Peyer's patch (tissue), 4 donors: ENCODE data around the gene PFKFB3. TPM values are rescaled to one million over a fixed set of nuclear protein-coding genes. Genes with fewer than 3 reads are reported as not detected.

ENCODE experiments used
- DNase-seq, 3 donors: peaks; one replicate each; pipeline ENCODE4 v3.0.0-alpha.2; 2017 to 2019
- H3K27ac ChIP-seq, 4 donors: fragments of 200-600 bp; sonication (generic); one replicate each; pipeline ENCODE4 v1.5.1; 2016 to 2019
- H3K27me3 ChIP-seq, 2 donors: fragments of 200-600 bp; sonication (generic); one replicate each; pipeline ENCODE4 v1.5.1; 2019
- H3K36me3 ChIP-seq, 3 donors: fragments of 200-600 bp; sonication (generic); one replicate each; pipeline ENCODE4 v1.5.1; 2016 to 2019
- H3K4me1 ChIP-seq, 4 donors: fragments of 200-600 bp; sonication (generic); one replicate each; pipeline ENCODE4 v1.5.1; 2016 to 2019
- H3K4me3 ChIP-seq, 4 donors: fragments of 200-600 bp; sonication (generic); 1 replicate in 3 of 4; 2 replicates in 1 of 4; pipeline ENCODE4 v1.5.1; 2016 to 2019; ENCODE audit warnings: mild to moderate bottlenecking in 1 of 4
- H3K9me3 ChIP-seq, 4 donors: fragments of 200-600 bp; sonication (generic); one replicate each; pipeline ENCODE4 v1.5.1; 2016 to 2019; ENCODE audit warnings: mild to moderate bottlenecking in 1 of 4
- POLR2A ChIP-seq, 2 donors: fragments of 450-650 bp; IDR thresholded peaks; one replicate each; pipeline ENCODE4 v1.5.1; 2017; ENCODE audit warnings: antibody characterized with exemption in 2 of 2, mild to moderate bottlenecking in 2 of 2, moderate library complexity in 2 of 2
- total RNA-seq, 4 donors: library from RNA; depleted of rRNA; stranded (reverse); fragments of >200 nt; gene quantifications; one replicate each; pipeline ENCODE4 v1.1.0, GENCODE V29; 2016
- TF ChIP-seq, protein P1 (sequence below), 6 experiments: fragments of 450-650 bp in 4 of 6; fragments of 200-600 bp in 2 of 6; sonication (generic) in 1 of 6; IDR thresholded peaks; one replicate each; pipeline ENCODE4 v1.5.1; 2017 to 2019; ENCODE audit warnings: antibody characterized with exemption in 6 of 6, mild to moderate bottlenecking in 3 of 6, moderate library complexity in 1 of 6

PFKFB3 gene
- total RNA-seq, 4 donors from 2014 or later: 15.2 to 85.0 (median 36.6) TPM

DNA sequence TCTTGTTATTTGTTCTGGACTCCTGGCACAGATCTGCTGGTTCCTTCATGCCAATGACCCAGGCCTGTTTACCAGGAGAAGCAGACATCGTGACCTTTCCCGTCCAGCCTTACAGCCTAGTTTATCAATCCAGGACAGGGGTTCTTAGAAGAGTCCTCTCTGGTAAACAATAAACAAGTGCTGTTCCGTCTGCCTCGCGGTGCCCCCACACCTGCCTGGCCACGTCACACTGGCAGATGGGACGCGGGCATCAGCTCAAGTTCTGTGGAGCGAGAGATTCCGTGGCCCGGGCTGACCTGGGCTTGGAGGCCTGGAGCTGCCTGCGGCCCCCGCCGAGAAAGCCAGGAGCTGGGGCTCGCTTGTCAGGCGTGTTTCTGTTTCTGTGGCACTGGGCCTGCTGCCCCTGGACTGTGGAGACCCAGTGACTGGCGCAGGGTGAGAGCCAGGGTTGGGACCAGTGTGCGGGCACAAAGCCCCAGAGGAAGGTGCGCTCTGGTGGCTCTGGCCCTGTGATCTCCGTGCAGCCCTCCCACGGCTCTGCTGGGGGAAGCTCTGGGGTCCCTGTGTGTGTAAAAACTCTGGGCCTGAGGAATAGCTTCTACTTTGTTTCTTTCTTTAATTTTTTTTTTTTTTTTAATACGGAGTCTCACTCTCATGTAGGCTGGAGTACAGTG, 28.4 kb upstream of the PFKFB3 start:
- H3K4me3 ChIP-seq: no peak overlapping the region
- no peaks in the 10 kb centered on the region for H3K36me3 ChIP-seq
- H3K4me1 ChIP-seq: peaks cover 0 to 30% (median 6%) of the 10 kb centered on the region in 4 donors
- no peaks in the 10 kb centered on the region for H3K27me3 ChIP-seq
- TF ChIP-seq, protein P1, sequence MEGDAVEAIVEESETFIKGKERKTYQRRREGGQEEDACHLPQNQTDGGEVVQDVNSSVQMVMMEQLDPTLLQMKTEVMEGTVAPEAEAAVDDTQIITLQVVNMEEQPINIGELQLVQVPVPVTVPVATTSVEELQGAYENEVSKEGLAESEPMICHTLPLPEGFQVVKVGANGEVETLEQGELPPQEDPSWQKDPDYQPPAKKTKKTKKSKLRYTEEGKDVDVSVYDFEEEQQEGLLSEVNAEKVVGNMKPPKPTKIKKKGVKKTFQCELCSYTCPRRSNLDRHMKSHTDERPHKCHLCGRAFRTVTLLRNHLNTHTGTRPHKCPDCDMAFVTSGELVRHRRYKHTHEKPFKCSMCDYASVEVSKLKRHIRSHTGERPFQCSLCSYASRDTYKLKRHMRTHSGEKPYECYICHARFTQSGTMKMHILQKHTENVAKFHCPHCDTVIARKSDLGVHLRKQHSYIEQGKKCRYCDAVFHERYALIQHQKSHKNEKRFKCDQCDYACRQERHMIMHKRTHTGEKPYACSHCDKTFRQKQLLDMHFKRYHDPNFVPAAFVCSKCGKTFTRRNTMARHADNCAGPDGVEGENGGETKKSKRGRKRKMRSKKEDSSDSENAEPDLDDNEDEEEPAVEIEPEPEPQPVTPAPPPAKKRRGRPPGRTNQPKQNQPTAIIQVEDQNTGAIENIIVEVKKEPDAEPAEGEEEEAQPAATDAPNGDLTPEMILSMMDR (IDR thresholded peaks at IDR 0.05): no peak
- TF ChIP-seq POLR2A (IDR thresholded peaks at IDR 0.05): no peak
- no peaks in the 10 kb centered on the region for H3K9me3 ChIP-seq
- no peak for DNase-seq
- H3K27ac ChIP-seq: no peak overlapping the region

DNA sequence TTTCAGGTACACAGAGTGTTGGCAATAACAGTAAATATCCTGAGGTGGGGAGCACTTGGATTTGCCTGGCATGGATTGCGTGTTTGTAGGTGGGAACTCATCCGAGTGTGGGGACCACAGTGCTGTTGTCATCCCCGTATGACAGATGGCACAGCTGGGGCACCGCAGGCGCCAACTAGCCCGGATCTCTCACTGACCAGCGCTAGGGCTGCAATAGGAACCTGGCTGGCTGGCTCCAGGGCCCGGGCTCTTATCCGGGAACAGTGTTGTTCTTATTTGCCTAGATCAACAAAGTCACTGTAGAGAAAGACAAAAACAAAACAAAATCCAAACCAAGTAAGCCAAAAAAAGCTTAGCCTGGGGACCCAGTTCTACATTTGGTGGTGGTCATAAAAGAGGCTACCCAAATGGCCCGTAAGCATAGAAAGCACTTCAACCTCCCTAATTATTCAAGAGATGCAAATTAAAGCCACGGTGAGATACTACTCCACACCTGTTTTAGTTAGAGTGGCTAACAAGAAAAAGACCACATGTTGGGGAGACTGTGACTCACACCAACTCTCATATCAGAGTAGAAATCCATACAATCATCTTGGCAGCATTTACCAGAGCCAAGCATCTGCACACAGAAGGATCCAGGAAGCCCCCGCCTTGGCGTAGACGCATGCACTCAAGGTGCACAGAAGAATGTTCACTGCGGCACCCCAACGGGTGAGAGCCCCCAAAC, 27.2 kb upstream of the PFKFB3 start:
- Histone ChIP-seq H3K9me3 (no peaks in the 10 kb centered on the region), H3K36me3 (no peaks in the 10 kb centered on the region), H3K27me3 (no peaks in the 10 kb centered on the region), H3K27ac (no peak overlapping the region), H3K4me1 (peaks cover 0 to 25% (median 5%) of the 10 kb centered on the region in 4 donors), H3K4me3 (no peak overlapping the region)
- TF ChIP-seq, protein P1 (IDR thresholded peaks at IDR 0.05): no peak
- no peak for TF ChIP-seq POLR2A (IDR thresholded peaks at IDR 0.05)
- DNase-seq: no peak

DNA sequence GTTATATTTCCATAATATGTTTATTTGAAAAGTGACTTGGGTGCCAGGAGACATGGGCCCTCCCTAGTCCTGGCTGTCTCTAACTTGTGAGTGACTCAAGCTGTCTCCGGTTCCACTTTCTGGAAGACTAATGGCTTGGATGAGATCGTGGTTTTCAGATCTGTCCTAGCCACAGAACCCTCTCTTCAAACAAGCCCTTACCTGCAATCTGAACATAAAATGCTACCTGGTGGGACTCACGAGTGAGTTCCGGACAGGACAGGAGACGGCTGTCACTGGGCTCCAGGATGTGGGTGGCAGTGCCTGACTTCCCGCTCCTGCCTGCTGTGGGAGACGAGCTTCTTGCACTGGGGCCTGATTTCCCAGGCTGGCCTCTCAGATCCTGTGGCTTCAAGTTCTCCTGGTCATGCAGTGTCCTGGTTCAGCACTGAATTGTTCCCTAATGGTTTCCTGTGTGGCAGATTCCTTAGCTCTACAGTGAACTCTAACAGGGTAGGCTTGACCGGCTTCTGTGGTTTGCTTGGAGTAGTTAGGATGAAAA, 26.0 kb upstream of the PFKFB3 start:
- Histone ChIP-seq H3K27me3 (no peaks in the 10 kb centered on the region), H3K9me3 (no peaks in the 10 kb centered on the region), H3K27ac (peak overlapping the region in 1 of 4 donors; percentile 40), H3K4me3 (no peak overlapping the region), H3K36me3 (no peaks in the 10 kb centered on the region), H3K4me1 (peaks cover 0 to 15% (median 3%) of the 10 kb centered on the region in 4 donors)
- no peak for TF ChIP-seq POLR2A (IDR thresholded peaks at IDR 0.05)
- TF ChIP-seq, protein P1 (IDR thresholded peaks at IDR 0.05): no peak
- DNase-seq: no peak

DNA sequence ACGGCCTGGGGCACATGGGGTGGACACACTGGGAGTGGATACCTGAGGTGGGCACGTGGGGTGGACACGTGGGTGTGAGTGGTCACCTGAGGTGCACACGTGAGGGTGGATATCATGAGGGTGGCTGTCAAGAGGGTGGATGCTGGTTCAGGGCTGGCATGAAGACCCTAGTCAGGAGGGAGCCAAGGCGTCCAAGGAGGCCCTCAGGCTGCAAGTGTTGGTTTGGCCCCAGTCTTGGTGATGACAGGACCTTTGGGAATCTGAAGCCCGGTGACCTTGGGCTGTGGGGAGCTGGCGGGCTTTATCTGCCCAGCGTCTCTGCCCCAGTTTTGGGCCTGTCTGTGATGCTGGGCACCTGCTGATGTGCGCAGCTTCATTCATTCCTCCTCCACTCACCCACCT, 24.9 kb upstream of the PFKFB3 start:
- no peaks in the 10 kb centered on the region for H3K36me3 ChIP-seq
- no peaks in the 10 kb centered on the region for H3K27me3 ChIP-seq
- no peak overlapping the region for H3K4me3 ChIP-seq
- no peaks in the 10 kb centered on the region for H3K9me3 ChIP-seq
- peaks cover 0 to 4% (median 0%) of the 10 kb centered on the region in 4 donors for H3K4me1 ChIP-seq
- H3K27ac ChIP-seq: peak overlapping the region in 1 of 4 donors; percentile 25
- TF ChIP-seq, protein P1 (IDR thresholded peaks at IDR 0.05): no peak
- TF ChIP-seq POLR2A (IDR thresholded peaks at IDR 0.05): no peak
- DNase-seq: no peak

DNA sequence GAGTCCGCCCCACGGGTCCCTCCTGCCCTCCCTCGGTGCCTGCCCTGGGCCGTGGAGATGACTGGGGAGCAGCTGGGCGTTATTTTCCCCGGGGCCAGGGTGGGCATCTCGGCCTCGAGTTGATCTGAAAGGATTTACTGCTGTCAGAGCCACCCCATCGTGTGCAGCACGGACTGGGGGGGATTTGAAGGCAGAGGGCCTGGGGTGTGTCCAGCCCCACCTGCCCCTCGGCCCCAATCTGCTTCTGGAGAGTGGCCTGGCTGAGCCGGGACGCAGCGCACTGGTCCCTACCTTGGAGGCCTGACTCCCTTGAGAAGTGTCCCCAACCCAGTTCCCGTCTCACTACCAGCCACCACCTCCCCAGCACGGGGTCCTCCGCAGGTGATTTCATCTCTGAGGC, 24.2 kb upstream of the PFKFB3 start:
- Histone ChIP-seq H3K27ac (no peak overlapping the region), H3K9me3 (no peaks in the 10 kb centered on the region), H3K4me1 (no peaks in the 10 kb centered on the region), H3K4me3 (no peak overlapping the region), H3K27me3 (no peaks in the 10 kb centered on the region), H3K36me3 (no peaks in the 10 kb centered on the region)
- no peak for DNase-seq
- no peak for TF ChIP-seq POLR2A (IDR thresholded peaks at IDR 0.05)
- TF ChIP-seq, protein P1 (IDR thresholded peaks at IDR 0.05): no peak
